GM19467 (cell line): ENCODE results near the gene ACAN.

Experiments used
- ATAC-seq: cut with Tn5 transposase; IDR thresholded peaks from one replicate; pipeline ENCODE4 v1.9.1; 2021; ENCODE audit warnings: mild to moderate bottlenecking, moderate library complexity; ENCODE audit not compliant: unreplicated experiment

The ACAN gene

GRCh38 chr15:88841236-88841635, 38.0 kb downstream of the ACAN start:
- no peak for ATAC-seq

- no peak for ATAC-seq
Measured at GRCh38 chr15:88842156-88842555, 38.9 kb downstream of the ACAN start.

GRCh38 chr15:88843334-88843733, 40.1 kb downstream of the ACAN start:
- ATAC-seq: no peak

- no peak for ATAC-seq
Measured at GRCh38 chr15:88844749-88845386, 41.6 kb downstream of the ACAN start.

GRCh38 chr15:88845616-88846015, 42.4 kb downstream of the ACAN start:
- ATAC-seq: no peak

GRCh38 chr15:88847144-88847543, 43.9 kb downstream of the ACAN start:
- ATAC-seq: no peak

- no peak for ATAC-seq
Measured at GRCh38 chr15:88848203-88848602, 45.0 kb downstream of the ACAN start.

- ATAC-seq: no peak
Measured at GRCh38 chr15:88849376-88850072, 46.3 kb downstream of the ACAN start.

- ATAC-seq: no peak
Measured at GRCh38 chr15:88852476-88852875, 49.2 kb downstream of the ACAN start.

- no peak for ATAC-seq
Measured at GRCh38 chr15:88858934-88859333, 55.7 kb downstream of the ACAN start.

- no peak for ATAC-seq
Measured at GRCh38 chr15:88859550-88859949, 56.3 kb downstream of the ACAN start.

GRCh38 chr15:88860212-88860611, 57.0 kb downstream of the ACAN start:
- no peak for ATAC-seq

GRCh38 chr15:88863412-88863811, 60.2 kb downstream of the ACAN start:
- ATAC-seq: no peak

- no peak for ATAC-seq
Measured at GRCh38 chr15:88864861-88865497, 61.7 kb downstream of the ACAN start.

- ATAC-seq: no peak
Measured at GRCh38 chr15:88865498-88866099, 62.4 kb downstream of the ACAN start.

- ATAC-seq: no peak
Measured at GRCh38 chr15:88866295-88866881, 63.2 kb downstream of the ACAN start.

- ATAC-seq: no peak
Measured at GRCh38 chr15:88871313-88871712, 68.1 kb downstream of the ACAN start.

GRCh38 chr15:88872106-88872505, 68.9 kb downstream of the ACAN start:
- no peak for ATAC-seq

GRCh38 chr15:88872706-88873105, 69.5 kb downstream of the ACAN start:
- no peak for ATAC-seq

GRCh38 chr15:88873786-88874185, 70.5 kb downstream of the ACAN start:
- ATAC-seq: no peak

GRCh38 chr15:88874275-88874674, 71.0 kb downstream of the ACAN start:
- ATAC-seq: no peak
